ENCODE data around the gene DLG3.

DLG3 gene

DNA sequence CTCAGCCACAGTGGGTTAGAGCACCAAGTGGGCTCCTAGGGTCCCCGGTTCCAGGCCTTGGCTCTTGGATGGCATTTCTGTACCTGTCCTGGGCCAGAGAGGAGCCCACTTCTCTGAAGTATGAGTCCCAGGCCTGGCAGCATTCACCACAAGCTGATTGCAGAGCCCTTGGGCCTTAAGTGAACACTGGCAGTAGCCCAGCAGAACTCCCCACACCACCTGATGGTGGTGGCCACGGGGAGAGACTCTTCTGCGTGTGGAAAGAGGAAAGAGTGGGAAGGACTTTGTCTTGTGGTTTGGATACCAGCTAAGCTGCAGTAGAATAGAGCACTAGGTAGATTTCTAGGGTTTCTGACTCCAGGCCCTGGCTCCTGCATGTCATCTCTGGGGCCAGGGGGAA, 104.8 kb downstream of the DLG3 start:
- Mint-ChIP-seq H3K27me3 (no peaks in the 10 kb centered on the region), H3K27ac (no peak overlapping the region), H3K4me1 (ENCODE audit: low read depth in 2 of 2) (no peaks in the 10 kb centered on the region), H3K4me3 (no peak overlapping the region), H3K9me3 (no peaks in the 10 kb centered on the region), H3K36me3 (ENCODE audit: insufficient read depth) (peaks cover 3% of the 10 kb centered on the region)
- ATAC-seq (replicated peaks) (no peak), DNase-seq (no peak)

DNA sequence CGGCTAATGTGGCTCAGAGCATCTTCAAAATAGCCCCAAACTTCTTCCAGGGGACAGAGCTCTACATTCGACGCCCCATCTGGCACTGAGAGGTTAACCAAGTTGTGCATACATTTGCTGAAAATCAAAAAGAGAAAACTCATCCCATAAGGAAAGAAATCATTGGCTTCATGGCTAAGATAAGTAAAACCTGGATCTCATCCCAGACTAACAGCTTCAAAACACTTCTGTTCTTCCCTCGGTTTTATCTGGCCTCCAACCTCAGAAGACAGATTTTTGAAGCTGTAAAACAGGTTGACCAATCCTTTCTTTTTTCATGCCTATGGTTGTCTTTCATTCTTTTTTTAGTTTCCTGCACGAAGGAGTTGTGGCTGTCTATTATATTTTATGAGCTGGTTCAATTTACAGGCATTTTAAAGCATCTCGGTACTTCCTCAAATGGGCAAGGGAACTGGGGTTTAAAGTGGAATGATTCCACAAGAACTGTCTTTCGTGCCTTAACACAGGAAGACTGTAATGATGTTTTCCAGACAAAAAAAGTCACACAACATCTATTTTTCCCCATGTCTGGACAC, 107.6 kb downstream of the DLG3 start:
- Mint-ChIP-seq H3K9me3 (no peaks in the 10 kb centered on the region), H3K27ac (no peak overlapping the region), H3K27me3 (no peaks in the 10 kb centered on the region), H3K4me3 (no peak overlapping the region), H3K36me3 (ENCODE audit: insufficient read depth) (peaks cover 6% of the 10 kb centered on the region), H3K4me1 (ENCODE audit: low read depth in 2 of 2) (no peaks in the 10 kb centered on the region)
- DNase-seq (no peak), ATAC-seq (replicated peaks) (no peak)

DNA sequence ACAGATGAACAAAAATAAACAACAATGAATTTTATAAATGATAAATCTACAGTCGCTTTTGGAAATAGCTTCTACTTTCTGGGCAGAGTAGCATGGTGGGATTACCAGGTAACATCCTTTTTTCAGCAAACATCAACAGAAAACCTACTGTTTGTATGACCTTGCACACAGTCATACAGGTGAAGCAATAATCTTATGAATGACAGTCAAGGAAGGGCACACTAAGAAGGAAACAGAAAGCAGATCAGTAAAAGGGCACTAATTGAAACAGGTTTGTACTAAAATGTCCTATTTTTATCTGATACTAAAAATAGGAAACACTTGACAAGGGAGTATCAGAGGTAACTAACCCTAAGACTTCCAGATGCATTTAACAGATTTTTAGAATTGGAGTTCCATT, 108.9 kb downstream of the DLG3 start:
- Mint-ChIP-seq H3K27ac (no peak overlapping the region), H3K36me3 (ENCODE audit: insufficient read depth) (peaks cover 6% of the 10 kb centered on the region), H3K4me3 (no peak overlapping the region), H3K9me3 (no peaks in the 10 kb centered on the region), H3K27me3 (no peaks in the 10 kb centered on the region), H3K4me1 (ENCODE audit: low read depth in 2 of 2) (no peaks in the 10 kb centered on the region)
- DNase-seq (no peak), ATAC-seq (replicated peaks) (no peak)

DNA sequence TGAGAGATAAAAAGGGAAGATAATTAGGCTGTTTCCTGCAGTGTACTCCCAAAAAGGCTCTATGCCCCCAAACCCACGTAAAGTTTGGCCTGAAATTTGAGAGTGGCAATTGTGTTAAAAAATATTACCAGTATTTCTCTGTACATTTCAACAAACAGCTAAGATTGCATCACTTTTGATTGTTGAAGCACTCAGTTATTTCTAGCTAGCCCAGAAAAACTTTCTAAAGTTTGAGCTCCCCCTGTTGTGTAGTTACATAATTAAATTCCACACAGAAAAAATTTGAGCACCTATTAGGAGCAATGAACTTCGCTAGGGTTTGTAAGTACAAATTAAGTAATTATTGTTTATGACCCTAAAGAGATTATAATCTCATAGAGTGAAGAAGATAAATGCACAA, 109.4 kb downstream of the DLG3 start:
- no peaks in the 10 kb centered on the region for H3K27me3 Mint-ChIP-seq
- H3K9me3 Mint-ChIP-seq: no peaks in the 10 kb centered on the region
- no peak overlapping the region for H3K4me3 Mint-ChIP-seq
- H3K36me3 Mint-ChIP-seq (ENCODE audit: insufficient read depth): peaks cover 5% of the 10 kb centered on the region
- ATAC-seq (replicated peaks): no peak
- DNase-seq: no peak
- no peaks in the 10 kb centered on the region for H3K4me1 Mint-ChIP-seq (ENCODE audit: low read depth in 2 of 2)
- H3K27ac Mint-ChIP-seq: no peak overlapping the region

DNA sequence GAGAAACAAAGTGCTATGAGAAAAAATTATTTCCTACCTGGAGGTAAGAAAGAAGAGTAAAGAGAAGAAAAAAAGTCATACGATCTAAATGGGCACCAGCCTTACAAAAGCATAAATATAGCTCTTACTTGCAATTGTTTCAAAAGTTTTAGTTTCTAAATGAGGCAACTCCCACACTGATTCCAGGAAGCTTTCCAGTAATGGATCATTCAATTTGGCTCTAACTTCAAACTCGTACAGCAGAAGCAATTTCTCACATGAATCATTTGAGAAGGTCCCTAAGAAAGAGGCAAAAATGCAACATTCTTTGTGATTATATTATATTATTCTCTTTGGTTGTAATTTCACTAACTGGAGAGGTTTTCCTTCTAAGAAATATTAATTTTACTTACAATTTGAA, 109.9 kb downstream of the DLG3 start:
- Mint-ChIP-seq H3K36me3 (ENCODE audit: insufficient read depth) (peaks cover 4% of the 10 kb centered on the region), H3K4me1 (ENCODE audit: low read depth in 2 of 2) (no peaks in the 10 kb centered on the region), H3K27me3 (no peaks in the 10 kb centered on the region), H3K4me3 (no peak overlapping the region), H3K9me3 (no peaks in the 10 kb centered on the region), H3K27ac (no peak overlapping the region)
- ATAC-seq (replicated peaks): no peak
- no peak for DNase-seq

DNA sequence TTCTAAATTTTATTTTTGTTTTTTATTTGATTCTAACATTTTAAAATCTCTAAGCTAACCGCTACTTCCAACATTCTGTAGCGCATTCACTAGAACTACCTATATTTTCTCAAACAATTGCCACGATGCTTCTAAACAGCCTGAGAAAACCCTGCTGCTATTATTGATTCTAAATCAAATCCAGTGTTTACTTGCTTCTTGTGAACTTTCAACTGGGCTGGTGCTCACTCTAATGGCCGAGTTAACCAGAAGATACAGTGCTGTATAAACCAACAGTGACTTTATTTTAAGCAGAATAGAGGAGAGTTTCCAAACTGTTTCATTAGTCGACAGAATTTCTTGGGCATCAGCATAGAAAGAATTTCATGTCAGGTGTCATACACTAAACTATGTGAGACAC, 110.3 kb downstream of the DLG3 start:
- Mint-ChIP-seq H3K4me1 (ENCODE audit: low read depth in 2 of 2) (no peaks in the 10 kb centered on the region), H3K36me3 (ENCODE audit: insufficient read depth) (peaks cover 4% of the 10 kb centered on the region), H3K9me3 (no peaks in the 10 kb centered on the region), H3K27ac (no peak overlapping the region), H3K4me3 (no peak overlapping the region), H3K27me3 (no peaks in the 10 kb centered on the region)
- ATAC-seq (replicated peaks): no peak
- DNase-seq: no peak
